Neuron (in vitro differentiated cells): Measurements from ENCODE around the gene HLA-DRB5.
"Not testable (repeated sequence)": the region's sequence is repeated elsewhere in the genome, so short reads cannot be mapped to it uniquely, and the experiment has no call there.

Source experiments
- H2AFZ ChIP-seq: one replicate; pipeline ENCODE4 v1.6.1; 2013; ENCODE audit warnings: low read depth, mild to moderate bottlenecking, inconsistent platforms, low read length, moderate library complexity
- H3K27me3 ChIP-seq: one replicate; pipeline ENCODE4 v1.6.1; 2013; ENCODE audit warnings: low read length; ENCODE audit not compliant: insufficient read depth
- H3K36me3 ChIP-seq: one replicate; pipeline ENCODE4 v1.6.1; 2013; ENCODE audit warnings: low read length; ENCODE audit not compliant: insufficient read depth
- H3K4me1 ChIP-seq: one replicate; pipeline ENCODE4 v1.6.1; 2013; ENCODE audit warnings: low read length; ENCODE audit not compliant: insufficient read depth
- H3K4me3 ChIP-seq: 2 replicates; pipeline ENCODE4 v1.5.1; 2013; ENCODE audit warnings: mild to moderate bottlenecking, low read length, moderate library complexity
- H3K9me3 ChIP-seq: one replicate; pipeline ENCODE4 v1.6.1; 2013; ENCODE audit warnings: low read length

The HLA-DRB5 gene

GRCh38 chr6:32484614-32484998 is 45.5 kb downstream of the HLA-DRB5 start:
- Histone ChIP-seq H3K36me3 (no peaks in the 10 kb centered on the region), H3K27me3 (peaks cover 2% of the 10 kb centered on the region), H3K4me3 (no peak overlapping the region), H3K9me3 (no peaks in the 10 kb centered on the region), H2AFZ (no peak overlapping the region), H3K4me1 (no peaks in the 10 kb centered on the region)

GRCh38 chr6:32483968-32484613 is 46.0 kb downstream of the HLA-DRB5 start:
- no peak overlapping the region for H3K4me3 ChIP-seq
- H3K4me1 ChIP-seq = no peaks in the 10 kb centered on the region
- H3K9me3 ChIP-seq = no peaks in the 10 kb centered on the region
- no peaks in the 10 kb centered on the region for H3K36me3 ChIP-seq
- peaks cover 2% of the 10 kb centered on the region for H3K27me3 ChIP-seq
- H2AFZ ChIP-seq = no peak overlapping the region

- no peak overlapping the region for H2AFZ ChIP-seq
- H3K9me3 ChIP-seq = no peaks in the 10 kb centered on the region
- H3K4me3 ChIP-seq = no peak overlapping the region
- H3K36me3 ChIP-seq = no peaks in the 10 kb centered on the region
- H3K4me1 ChIP-seq = no peaks in the 10 kb centered on the region
- H3K27me3 ChIP-seq = no peaks in the 10 kb centered on the region
Measured at GRCh38 chr6:32475392-32476206, 54.5 kb downstream of the HLA-DRB5 start.

- H3K4me3 ChIP-seq, H3K4me1 ChIP-seq, H3K27me3 ChIP-seq, H2AFZ ChIP-seq, H3K36me3 ChIP-seq, H3K9me3 ChIP-seq: not testable (repeated sequence)
Measured at GRCh38 chr6:32473376-32474348, 56.4 kb downstream of the HLA-DRB5 start.

GRCh38 chr6:32472781-32473375 is 57.2 kb downstream of the HLA-DRB5 start:
- H2AFZ ChIP-seq = no peak overlapping the region
- no peaks in the 10 kb centered on the region for H3K9me3 ChIP-seq
- no peak overlapping the region for H3K4me3 ChIP-seq
- no peaks in the 10 kb centered on the region for H3K36me3 ChIP-seq
- no peaks in the 10 kb centered on the region for H3K27me3 ChIP-seq
- H3K4me1 ChIP-seq = no peaks in the 10 kb centered on the region

- H3K9me3 ChIP-seq, H3K4me1 ChIP-seq, H3K27me3 ChIP-seq, H3K36me3 ChIP-seq, H2AFZ ChIP-seq, H3K4me3 ChIP-seq: not testable (repeated sequence)
Measured at GRCh38 chr6:32467743-32468503, 62.2 kb downstream of the HLA-DRB5 start.
